Esophagus (tissue), 2 donors: ENCODE results near the gene DTNBP1. TPM values are rescaled to one million over a fixed set of nuclear protein-coding genes. Genes with fewer than 3 reads are reported as not detected.

ENCODE experiments used
- H3K27ac ChIP-seq, 2 donors: one replicate each; pipeline ENCODE4 v1.5.1; 2013; ENCODE audit warnings: low read depth in 2 of 2, mild to moderate bottlenecking in 2 of 2, inconsistent platforms in 1 of 2, low read length in 1 of 2, moderate library complexity in 1 of 2
- H3K27me3 ChIP-seq, 2 donors: one replicate each; pipeline ENCODE4 v1.6.1; 2013; ENCODE audit warnings: low read length in 2 of 2, control low read depth in 1 of 2, mild to moderate bottlenecking in 1 of 2; ENCODE audit not compliant: insufficient read depth in 2 of 2, control insufficient read depth in 1 of 2
- H3K36me3 ChIP-seq, 2 donors: one replicate each; pipeline ENCODE4 v1.6.1; 2013; ENCODE audit warnings: low read length in 1 of 2; ENCODE audit not compliant: control insufficient read depth in 2 of 2, insufficient read depth in 2 of 2
- H3K4me1 ChIP-seq, 2 donors: one replicate each; pipeline ENCODE4 v1.6.1; 2013; ENCODE audit warnings: low read length in 1 of 2; ENCODE audit not compliant: control insufficient read depth in 2 of 2, insufficient read depth in 2 of 2
- H3K4me3 ChIP-seq, 2 donors: one replicate each; pipeline ENCODE4 v1.5.1; 2013; ENCODE audit warnings: low read length in 2 of 2, mild to moderate bottlenecking in 2 of 2, low read depth in 1 of 2, moderate library complexity in 1 of 2
- H3K9me3 ChIP-seq, 2 donors: one replicate each; pipeline ENCODE4 v1.6.1; 2013; ENCODE audit warnings: mild to moderate bottlenecking in 2 of 2, low read depth in 1 of 2, low read length in 1 of 2, moderate library complexity in 1 of 2; ENCODE audit not compliant: control insufficient read depth in 2 of 2, insufficient read depth in 1 of 2
- WGBS, 2 donors: extraction: QIAGEN DNeasy Blood & Tissue Kit; methylation state at CpG; one replicate each; pipeline ENCODE4 v1.1.7; 2013; 5-methylcytosine and 5-hydroxymethylcytosine counted together
- polyA plus RNA-seq, 2 donors: library from polyadenylated mRNA; stranded (reverse); fragments of 200-250 nt; gene quantifications; one replicate each; pipeline ENCODE4 v1.2.3, GENCODE V29; 2013
- donor health status: healthy with polysubstance abuse.
- donor health status: Bipolar disorder and iron deficiency.

DTNBP1 gene
- polyA plus RNA-seq, 2 donors, result 4.2 to 9.6 TPM

DNA sequence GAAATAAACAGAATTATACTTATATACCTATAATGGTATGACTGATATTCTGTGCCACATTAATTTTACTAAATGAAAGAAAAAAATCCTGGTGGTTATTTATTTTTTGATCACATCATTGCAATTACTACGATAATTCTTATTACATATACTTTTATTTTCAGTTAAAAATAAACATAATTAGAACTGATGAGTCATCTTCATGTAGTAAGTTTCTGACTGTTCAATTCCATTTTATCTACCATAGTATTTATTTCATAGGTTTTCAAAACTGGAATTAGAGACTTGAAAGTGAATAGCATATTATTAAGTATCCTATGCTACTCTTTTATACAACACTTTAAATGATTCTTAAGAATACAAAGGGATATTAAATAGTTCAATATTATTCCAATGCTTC, 80.3 kb downstream of the DTNBP1 start:
- H3K4me3 ChIP-seq, result no peak overlapping the region
- no peaks in the 10 kb centered on the region for H3K36me3 ChIP-seq
- H3K4me1 ChIP-seq, result peaks cover 4% of the 10 kb centered on the region in 2 donors
- H3K9me3 ChIP-seq, result no peaks in the 10 kb centered on the region
- H3K27me3 ChIP-seq, result no peaks in the 10 kb centered on the region
- WGBS, 2 donors, result 63 to 71% methylated on average over 1 of the region's 1 CpG
- no peak overlapping the region for H3K27ac ChIP-seq

DNA sequence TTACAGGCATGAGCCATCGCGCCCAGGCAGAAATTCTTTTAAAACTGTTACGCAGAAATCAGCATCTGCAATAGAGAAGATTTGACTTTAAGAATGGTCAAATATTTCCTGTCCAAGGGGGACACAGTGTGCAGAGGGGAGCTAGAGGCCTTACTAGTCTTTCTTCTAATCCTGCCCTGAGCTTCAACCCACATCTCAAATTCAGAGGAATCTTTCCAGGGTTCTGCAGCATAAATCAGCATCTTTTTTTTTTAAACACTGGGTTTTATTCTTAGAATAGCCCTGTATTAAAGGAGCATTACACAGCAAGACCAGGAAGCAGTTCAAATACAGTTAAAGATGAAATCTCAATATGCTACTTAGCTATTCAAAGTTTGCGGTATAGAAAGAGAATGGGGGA, 81.1 kb downstream of the DTNBP1 start:
- 97 to 98% methylated on average over 4 of the region's 4 CpGs for WGBS, 2 donors

DNA sequence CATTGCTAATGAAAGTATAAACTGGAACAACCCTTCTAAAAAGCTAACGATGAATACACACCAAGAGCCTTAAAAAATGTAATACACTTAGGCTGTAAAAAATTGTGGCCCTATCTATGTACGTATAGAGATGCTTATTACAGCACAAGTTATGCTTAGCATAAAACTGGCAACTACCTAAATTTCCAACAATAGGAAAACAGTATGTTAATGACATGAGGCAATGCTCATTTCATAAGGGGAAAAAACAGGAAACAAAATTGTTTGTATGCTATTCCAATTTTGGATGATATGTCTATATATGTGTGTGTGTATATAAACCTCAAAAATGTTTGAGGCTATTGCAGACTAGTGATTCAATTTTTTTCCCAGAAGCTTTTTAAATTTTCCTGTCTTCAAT, 82.5 kb downstream of the DTNBP1 start:
- H3K36me3 ChIP-seq, result no peaks in the 10 kb centered on the region
- no peak overlapping the region for H3K4me3 ChIP-seq
- peaks cover 9 to 10% of the 10 kb centered on the region in 2 donors for H3K4me1 ChIP-seq
- H3K9me3 ChIP-seq, result no peaks in the 10 kb centered on the region
- H3K27me3 ChIP-seq, result no peaks in the 10 kb centered on the region
- H3K27ac ChIP-seq, result no peak overlapping the region
- 90 to 94% methylated on average over 2 of the region's 2 CpGs for WGBS, 2 donors

More for the DNA sequence above, 81.1 kb downstream of the DTNBP1 start:
- Histone ChIP-seq H3K36me3 (no peaks in the 10 kb centered on the region), H3K4me3 (no peak overlapping the region), H3K27ac (no peak overlapping the region), H3K27me3 (no peaks in the 10 kb centered on the region), H3K9me3 (no peaks in the 10 kb centered on the region), H3K4me1 (peaks cover 9 to 10% of the 10 kb centered on the region in 2 donors)

DNA sequence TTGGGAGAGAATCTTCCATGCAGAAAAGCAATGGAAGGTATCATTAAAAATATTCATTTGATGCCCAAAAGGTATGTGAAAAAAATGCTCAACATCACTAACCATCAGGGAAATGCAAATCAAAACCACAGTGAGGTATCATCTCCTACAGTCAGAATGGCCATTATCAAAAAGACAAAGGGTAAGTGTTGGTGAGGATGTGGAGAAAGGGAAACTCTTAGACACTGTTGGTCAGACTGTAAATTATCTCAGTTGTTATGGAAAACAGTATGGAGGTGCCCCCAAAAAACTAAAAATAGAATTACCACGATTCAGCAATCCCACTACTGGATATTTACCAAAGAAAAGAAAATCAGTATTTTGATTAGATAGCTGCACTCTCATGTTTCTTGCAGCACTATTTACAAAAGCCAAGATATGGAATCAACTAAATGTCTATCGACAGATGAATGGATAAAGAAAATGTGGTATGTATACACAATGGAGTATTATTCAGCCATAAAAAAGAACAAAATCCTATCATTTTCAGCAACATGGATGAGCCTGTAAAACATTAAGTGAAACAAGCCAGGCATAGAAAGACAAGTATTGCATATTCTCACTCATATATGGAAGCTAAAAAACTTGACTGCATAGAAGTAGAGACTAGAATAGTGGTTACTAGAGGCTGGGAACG, 84.0 kb downstream of the DTNBP1 start:
- Histone ChIP-seq H3K36me3 (no peaks in the 10 kb centered on the region), H3K27ac (no peak overlapping the region), H3K4me3 (no peak overlapping the region), H3K27me3 (no peaks in the 10 kb centered on the region), H3K9me3 (no peaks in the 10 kb centered on the region), H3K4me1 (peaks cover 9 to 10% of the 10 kb centered on the region in 2 donors)
- WGBS, 2 donors, result 85 to 95% methylated on average over 3 of the region's 3 CpGs

DNA sequence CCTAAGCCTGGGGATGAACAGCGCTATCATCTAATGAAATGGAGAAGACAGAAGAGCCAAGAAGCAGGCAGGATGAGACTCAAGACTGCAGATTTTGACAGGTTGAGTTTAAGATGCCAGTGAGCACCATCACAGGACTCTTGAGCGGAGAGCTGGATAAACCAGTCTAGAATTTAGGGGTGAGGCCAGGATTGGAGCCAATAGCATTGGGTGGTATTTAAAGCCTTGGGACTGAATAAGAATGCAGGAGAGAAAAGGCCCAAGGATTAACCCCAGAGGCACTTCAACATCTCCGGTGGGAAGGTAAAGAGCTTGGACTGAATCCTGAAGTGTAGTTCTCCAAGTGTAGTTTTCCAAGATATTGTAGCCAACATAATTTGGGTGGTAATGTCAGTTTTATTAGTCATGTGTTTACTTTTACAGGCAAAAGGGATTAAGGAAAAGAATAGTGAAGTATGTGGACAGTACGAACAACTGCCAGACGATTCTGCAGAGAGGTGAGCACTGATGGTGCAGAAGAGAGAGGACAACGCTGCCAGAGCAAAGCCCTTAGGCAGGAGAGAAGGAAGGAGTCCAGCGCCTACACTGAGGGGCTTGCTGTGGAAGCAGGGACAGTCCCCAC, 85.2 kb downstream of the DTNBP1 start:
- H3K27me3 ChIP-seq, result no peaks in the 10 kb centered on the region
- 44 to 55% methylated on average over 7 of the region's 7 CpGs for WGBS, 2 donors
- no peak overlapping the region for H3K4me3 ChIP-seq
- no peaks in the 10 kb centered on the region for H3K36me3 ChIP-seq
- H3K9me3 ChIP-seq, result no peaks in the 10 kb centered on the region
- H3K27ac ChIP-seq, result no peak overlapping the region
- peaks cover 9 to 10% of the 10 kb centered on the region in 2 donors for H3K4me1 ChIP-seq

DNA sequence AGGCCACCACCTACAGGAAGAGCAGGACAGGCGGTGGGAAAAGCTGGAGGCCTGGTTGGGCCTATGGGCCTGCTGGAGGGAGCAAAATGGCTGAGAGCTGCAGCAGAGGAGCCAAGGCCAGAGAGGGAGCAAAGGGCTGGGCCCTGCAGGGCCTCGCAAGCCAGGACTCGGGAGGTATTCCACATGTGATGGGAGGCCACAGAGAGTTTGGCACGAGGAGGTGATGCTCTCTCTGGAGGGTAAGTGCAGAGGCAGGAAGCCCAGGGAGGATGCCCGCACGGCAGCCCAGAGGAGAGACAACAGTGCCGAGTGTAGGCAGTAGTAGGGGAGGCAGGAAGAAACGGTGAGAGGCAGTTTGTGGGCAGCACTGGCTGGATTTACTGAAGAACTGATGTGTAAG, 85.7 kb downstream of the DTNBP1 start:
- H3K4me3 ChIP-seq, result no peak overlapping the region
- H3K27me3 ChIP-seq, result no peaks in the 10 kb centered on the region
- H3K4me1 ChIP-seq, result peaks cover 9 to 10% of the 10 kb centered on the region in 2 donors
- no peaks in the 10 kb centered on the region for H3K9me3 ChIP-seq
- H3K36me3 ChIP-seq, result no peaks in the 10 kb centered on the region
- no peak overlapping the region for H3K27ac ChIP-seq
- WGBS, 2 donors, result 56 to 72% methylated on average over 8 of the region's 8 CpGs

DNA sequence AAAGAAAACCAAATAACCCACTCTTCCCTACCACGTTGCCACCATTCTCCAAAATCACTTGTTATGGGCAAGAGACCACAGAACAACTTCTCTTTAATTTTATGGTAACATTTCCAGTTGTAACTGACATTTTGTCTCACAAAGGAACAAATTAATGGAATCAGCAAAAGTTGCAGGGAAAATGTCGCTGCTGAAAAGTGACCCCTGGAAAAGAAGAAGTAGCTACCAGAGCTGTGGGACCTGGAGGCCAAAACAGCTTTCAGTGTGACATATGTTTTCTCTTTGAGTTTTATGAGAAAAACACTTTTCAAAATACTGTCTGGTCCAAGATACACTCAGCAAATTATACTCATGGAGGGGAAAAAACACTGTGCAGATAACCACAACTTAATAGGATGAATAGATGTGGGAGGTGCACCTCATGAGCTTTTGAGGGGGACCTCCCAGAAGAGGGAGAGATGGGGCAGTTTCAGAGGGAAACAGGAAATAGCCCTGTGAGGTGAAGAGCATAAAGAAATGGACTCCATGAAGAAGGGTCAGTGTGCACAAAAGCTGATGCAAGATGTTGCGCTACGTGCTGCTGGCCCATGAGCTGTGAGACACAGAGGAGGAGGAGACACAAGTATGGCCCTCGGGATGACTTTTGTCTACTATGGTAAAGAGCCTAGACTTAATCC, 87.3 kb downstream of the DTNBP1 start:
- H3K36me3 ChIP-seq, result no peaks in the 10 kb centered on the region
- no peak overlapping the region for H3K27ac ChIP-seq
- 92 to 94% methylated on average over 5 of the region's 5 CpGs for WGBS, 2 donors
- H3K9me3 ChIP-seq, result no peaks in the 10 kb centered on the region
- H3K4me1 ChIP-seq, result peaks cover 9 to 10% of the 10 kb centered on the region in 2 donors
- H3K27me3 ChIP-seq, result no peaks in the 10 kb centered on the region
- no peak overlapping the region for H3K4me3 ChIP-seq

DNA sequence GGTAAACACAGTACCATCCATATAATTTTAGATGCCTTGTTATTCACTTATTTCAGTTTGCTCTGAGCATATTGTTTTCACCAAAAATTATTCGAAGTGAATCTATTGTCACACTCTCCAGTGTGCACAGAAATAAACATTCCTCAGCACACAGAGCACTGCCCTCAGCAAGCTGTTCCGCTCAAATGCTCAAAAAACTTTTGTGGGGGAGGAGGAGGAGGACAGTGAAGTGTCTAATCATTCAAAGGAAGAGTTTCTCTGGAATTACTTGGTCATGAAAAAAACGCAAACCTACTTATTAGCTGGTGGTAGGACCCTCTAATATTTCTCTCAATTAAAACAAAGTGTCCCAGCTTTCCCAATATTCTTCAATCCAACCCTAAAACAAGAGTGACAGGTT, 88.3 kb downstream of the DTNBP1 start:
- WGBS, 2 donors, result 78 to 81% methylated on average over 3 of the region's 3 CpGs
- peaks cover 9 to 10% of the 10 kb centered on the region in 2 donors for H3K4me1 ChIP-seq
- H3K4me3 ChIP-seq, result no peak overlapping the region
- H3K36me3 ChIP-seq, result no peaks in the 10 kb centered on the region
- H3K27ac ChIP-seq, result no peak overlapping the region
- H3K27me3 ChIP-seq, result no peaks in the 10 kb centered on the region
- no peaks in the 10 kb centered on the region for H3K9me3 ChIP-seq

DNA sequence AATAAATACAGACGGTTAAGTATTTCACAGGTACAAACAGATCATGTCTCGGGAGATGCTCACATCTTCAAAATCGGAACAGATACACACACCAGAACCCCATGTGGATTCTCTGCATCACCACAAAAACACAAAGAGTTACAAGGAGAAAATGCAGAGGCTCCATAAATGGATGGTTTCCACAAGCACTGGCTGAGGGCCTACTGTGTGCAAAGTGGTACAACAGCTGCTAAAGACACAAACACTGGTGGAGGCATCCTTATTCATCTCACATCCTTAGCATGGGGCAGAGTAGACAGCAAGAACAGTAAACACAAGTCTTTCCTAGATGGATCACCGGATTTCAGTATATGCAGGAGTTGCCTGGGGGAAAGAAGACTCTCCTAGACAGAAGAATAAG, 88.8 kb downstream of the DTNBP1 start:
- H3K36me3 ChIP-seq, result no peaks in the 10 kb centered on the region
- H3K4me1 ChIP-seq, result peaks cover 9 to 10% of the 10 kb centered on the region in 2 donors
- H3K27ac ChIP-seq, result no peak overlapping the region
- H3K4me3 ChIP-seq, result no peak overlapping the region
- H3K27me3 ChIP-seq, result no peaks in the 10 kb centered on the region
- WGBS, 2 donors, result 73 to 86% methylated on average over 4 of the region's 4 CpGs
- no peaks in the 10 kb centered on the region for H3K9me3 ChIP-seq
